ENCODE data around the gene SPC25.
"Not testable (repeated sequence)": the region's sequence is repeated elsewhere in the genome, so short reads cannot be mapped to it uniquely, and the experiment has no call there.

SPC25 gene, protein sequence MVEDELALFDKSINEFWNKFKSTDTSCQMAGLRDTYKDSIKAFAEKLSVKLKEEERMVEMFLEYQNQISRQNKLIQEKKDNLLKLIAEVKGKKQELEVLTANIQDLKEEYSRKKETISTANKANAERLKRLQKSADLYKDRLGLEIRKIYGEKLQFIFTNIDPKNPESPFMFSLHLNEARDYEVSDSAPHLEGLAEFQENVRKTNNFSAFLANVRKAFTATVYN

GRCh38 chr2:168890006-168890782 is at the start of gene SPC25:
Gene SPC25, minus strand, starts transcription at chr2:168890430. Its CDS starts 911 bp downstream, at chr2:168889519.
- peak; percentile 60 to 72 for DNase-seq

DNA sequence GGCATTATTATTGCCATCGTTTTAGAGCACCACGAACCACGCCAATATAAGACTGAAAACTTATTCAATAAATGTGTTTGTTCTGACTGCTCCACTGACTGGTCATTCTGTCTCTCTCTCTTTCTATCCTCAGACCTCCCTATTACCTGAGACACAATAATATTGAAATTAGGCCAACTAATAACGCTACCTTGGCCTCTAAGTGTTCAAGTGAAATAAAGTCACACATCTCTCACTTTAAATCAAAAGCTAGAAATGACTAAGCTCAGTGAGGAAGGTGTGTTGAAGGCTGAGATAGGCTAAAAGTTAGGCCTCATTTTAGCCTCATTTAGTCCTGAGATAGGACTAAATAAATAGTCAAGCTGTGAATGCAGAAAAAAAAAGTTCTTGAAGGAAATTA is 49.7 kb upstream of the SPC25 start:
- DNase-seq = no peak

DNA sequence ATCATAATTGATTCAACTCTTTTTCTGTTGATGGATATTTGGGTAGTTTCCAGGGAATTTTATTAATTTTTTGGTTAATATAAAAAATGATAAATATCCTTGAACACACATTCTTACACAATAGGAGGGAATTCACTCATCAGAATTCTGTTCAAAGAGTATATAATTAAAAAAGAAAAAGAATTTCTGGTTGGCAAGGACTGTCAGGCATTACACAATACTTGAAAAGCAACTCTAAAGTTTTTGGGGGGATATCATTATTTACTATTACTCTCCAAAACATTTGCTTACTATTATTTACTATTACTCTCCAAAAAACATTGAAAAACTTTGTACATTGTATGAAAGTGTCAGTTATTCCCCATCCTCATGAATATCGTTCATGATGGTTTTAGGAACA is 48.8 kb upstream of the SPC25 start:
- no peak for DNase-seq

- no peak for DNase-seq
Observed at GRCh38 chr2:168935810-168936581, 45.8 kb upstream of the SPC25 start.

- no peak for DNase-seq
Observed at GRCh38 chr2:168934826-168935225, 44.6 kb upstream of the SPC25 start.

DNA sequence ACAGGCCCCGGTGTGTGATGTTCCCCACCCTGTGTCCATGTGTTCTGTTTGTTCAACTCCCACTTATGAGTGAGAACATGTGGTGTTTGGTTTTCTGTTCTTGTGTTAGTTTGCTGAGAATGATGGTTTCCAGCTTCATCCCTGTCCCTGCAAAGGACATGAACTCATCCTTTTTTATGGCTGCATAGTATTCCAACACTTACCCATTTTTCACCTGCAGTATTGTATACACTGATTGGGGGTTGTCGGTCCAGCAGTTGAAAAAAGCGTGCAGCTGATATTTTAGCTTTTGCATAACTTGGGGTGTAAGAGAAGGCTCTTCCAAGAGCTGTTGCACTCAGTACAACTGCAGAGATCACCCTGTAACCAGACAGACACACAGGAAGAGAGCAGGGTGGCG is 41.9 kb upstream of the SPC25 start:
- not testable (repeated sequence) for DNase-seq

GRCh38 chr2:168930242-168930641 is 40.0 kb upstream of the SPC25 start:
- DNase-seq = no peak

GRCh38 chr2:168929031-168929430 is 38.8 kb upstream of the SPC25 start:
- no peak for DNase-seq

GRCh38 chr2:168928113-168928831 is 38.0 kb upstream of the SPC25 start:
- DNase-seq = no peak

GRCh38 chr2:168926621-168927386 is 36.6 kb upstream of the SPC25 start:
- no peak for DNase-seq

GRCh38 chr2:168920504-168921157 is 30.4 kb upstream of the SPC25 start:
- DNase-seq = peak in 1 of 2 experiments; percentile 1

- no peak for DNase-seq
Observed at GRCh38 chr2:168916331-168916675, 26.1 kb upstream of the SPC25 start.

DNA sequence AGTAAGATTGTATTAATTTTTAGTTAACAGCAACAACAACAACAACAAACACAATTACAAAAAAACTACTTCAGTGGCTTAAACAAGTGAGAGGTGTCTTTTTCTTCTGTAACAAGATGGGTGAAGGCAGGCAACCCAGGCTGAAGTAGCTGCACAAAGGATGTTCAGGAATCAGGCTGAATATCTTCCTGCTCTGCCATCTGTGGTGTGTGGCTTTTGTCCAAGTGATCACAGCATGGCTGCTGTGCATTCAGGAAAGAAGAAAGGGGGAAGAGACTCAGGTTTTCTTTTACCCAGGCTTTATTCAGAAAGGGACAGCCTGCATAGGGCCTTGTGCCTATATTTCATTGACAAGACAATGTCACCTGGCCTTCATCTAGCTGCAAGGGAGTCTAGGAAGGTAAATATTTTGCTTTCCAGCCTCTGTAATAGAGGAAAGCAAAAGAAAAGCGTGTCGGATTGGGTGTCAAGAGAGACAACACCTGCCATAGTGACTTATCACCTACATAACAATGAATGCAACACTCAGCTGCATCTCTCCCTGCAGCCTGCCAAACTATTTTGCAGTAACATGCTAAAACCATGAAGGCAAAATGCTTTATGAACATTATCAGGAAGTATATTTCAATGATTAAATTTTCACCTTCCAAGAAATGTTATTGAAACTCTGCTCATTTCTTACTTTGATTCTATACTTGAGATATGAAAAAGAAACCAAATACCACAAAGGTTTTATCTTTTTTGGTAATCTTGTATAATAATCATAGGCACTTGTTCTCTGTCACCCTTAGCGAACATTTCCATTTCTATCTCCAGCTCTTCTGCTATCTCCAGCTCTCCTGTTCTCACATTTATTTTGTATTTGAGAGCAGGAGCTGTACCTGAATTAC is 25.5 kb upstream of the SPC25 start:
- no peak for DNase-seq

GRCh38 chr2:168913495-168913894 is 23.3 kb upstream of the SPC25 start:
- no peak for DNase-seq

- DNase-seq = no peak
Observed at GRCh38 chr2:168912901-168913369, 22.7 kb upstream of the SPC25 start.

DNA sequence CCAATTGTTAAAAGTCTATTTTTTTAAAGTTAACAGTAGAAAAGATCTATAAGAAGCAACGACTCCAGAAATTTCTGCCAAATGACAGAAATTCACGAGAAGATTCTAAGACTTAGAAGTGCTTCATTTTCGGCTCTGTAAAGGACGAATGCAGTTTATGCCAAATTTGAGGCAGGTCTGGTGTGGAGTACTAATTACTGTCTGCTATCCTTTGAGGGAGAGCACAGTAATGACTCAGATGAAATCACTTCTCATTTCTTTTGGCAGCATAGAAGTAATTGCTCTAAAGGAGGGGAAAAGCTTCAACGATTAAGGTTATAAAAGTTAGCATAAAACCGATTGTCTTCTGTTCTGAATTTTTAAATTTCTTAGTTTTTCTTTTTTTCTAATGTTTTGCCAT is 22.2 kb upstream of the SPC25 start:
- DNase-seq = no peak

- DNase-seq = no peak
Observed at GRCh38 chr2:168910330-168910729, 20.1 kb upstream of the SPC25 start.

GRCh38 chr2:168907940-168908662 is 17.9 kb upstream of the SPC25 start:
- no peak for DNase-seq

DNA sequence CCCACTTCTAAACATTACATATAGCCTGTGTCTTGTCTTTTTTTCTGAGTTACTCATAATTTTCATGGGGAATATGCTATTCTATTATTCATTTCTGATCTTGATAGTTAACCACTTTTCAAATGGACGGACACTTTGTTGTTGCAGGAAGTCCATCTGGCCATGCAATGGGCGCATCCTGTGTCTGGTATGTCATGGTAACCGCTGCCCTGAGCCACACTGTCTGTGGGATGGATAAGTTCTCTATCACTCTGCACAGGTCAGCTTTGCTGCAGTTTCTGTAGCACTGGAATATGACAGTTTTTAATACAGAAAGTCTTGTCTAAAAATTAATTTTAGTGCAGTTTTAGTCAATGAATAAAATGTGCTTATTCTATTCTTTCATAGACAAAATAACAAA is 14.1 kb upstream of the SPC25 start:
- DNase-seq = no peak

GRCh38 chr2:168903888-168904287 is 13.7 kb upstream of the SPC25 start:
- no peak for DNase-seq
